Spleen (tissue), 11 donors: ENCODE measurements around the gene PDGFA. TPM values are rescaled to one million over a fixed set of nuclear protein-coding genes. Genes with fewer than 3 reads are reported as not detected.

Experiments
- DNase-seq: peaks from one replicate; pipeline ENCODE4 v3.0.0-alpha.2; 2020
- H3K27ac ChIP-seq, 8 donors: fragments of 200-600 bp; sonication (generic) in 7 of 8; 1 replicate in 4 of 8; 2 replicates in 4 of 8; pipeline versions ENCODE4 v1.5.0 to v1.8.0; 2016 to 2021; ENCODE audit warnings: inconsistent platforms in 4 of 8, mild to moderate bottlenecking in 4 of 8, moderate library complexity in 1 of 8
- H3K27me3 ChIP-seq, 7 donors: fragments of 200-600 bp; sonication (generic) in 6 of 7; replicated peaks in 1 of 7; 1 replicate in 4 of 7; 2 replicates in 3 of 7; pipeline versions ENCODE4 v1.5.0 to v1.8.0; 2016 to 2021; ENCODE audit warnings: inconsistent platforms in 3 of 7, mild to moderate bottlenecking in 1 of 7
- H3K36me3 ChIP-seq, 6 donors: fragments of 200-600 bp; sonication (generic) in 5 of 6; 1 replicate in 4 of 6; 2 replicates in 2 of 6; pipeline versions ENCODE4 v1.5.0 to v1.8.0; 2016 to 2021; ENCODE audit warnings: inconsistent platforms in 2 of 6
- H3K4me1 ChIP-seq, 6 donors: fragments of 200-600 bp; sonication (generic) in 5 of 6; 1 replicate in 3 of 6; 2 replicates in 3 of 6; pipeline versions ENCODE4 v1.5.0 to v1.8.0; 2016 to 2021; ENCODE audit warnings: inconsistent platforms in 3 of 6
- H3K4me3 ChIP-seq, 8 donors: fragments of 200-600 bp; sonication (generic) in 7 of 8; 1 replicate in 4 of 8; 2 replicates in 4 of 8; pipeline versions ENCODE4 v1.5.0 to v1.8.0; 2016 to 2021; ENCODE audit warnings: inconsistent platforms in 4 of 8, mild to moderate bottlenecking in 4 of 8, moderate library complexity in 2 of 8
- H3K9me3 ChIP-seq, 8 donors: fragments of 200-600 bp; sonication (generic) in 7 of 8; 1 replicate in 4 of 8; 2 replicates in 4 of 8; pipeline versions ENCODE4 v1.5.0 to v1.8.0; 2016 to 2021; ENCODE audit warnings: inconsistent platforms in 4 of 8
- POLR2A ChIP-seq, 3 donors: fragments of 450-650 bp; IDR thresholded peaks; one replicate each; pipeline ENCODE4 v1.5.1; 2017; ENCODE audit warnings: antibody characterized with exemption in 3 of 3, mild to moderate bottlenecking in 1 of 3
- POLR2AphosphoS5 ChIP-seq, 3 donors: sonication (generic); formaldehyde crosslinking; IDR thresholded peaks; one replicate each; pipeline ENCODE4 v1.5.1; 2017; ENCODE audit warnings: antibody characterized with exemption in 3 of 3
- WGBS, 5 donors: extraction: QIAGEN DNeasy Blood & Tissue Kit in 3 of 5; methylation state at CpG; one replicate each; pipeline versions ENCODE4 v1.1.5 to v1.1.7; 2013 to 2018; 5-methylcytosine and 5-hydroxymethylcytosine counted together
- intact Hi-C: fragments of 100-400 bp; cut with DNase I; formaldehyde crosslinking; loops from one replicate; pipeline ENCODE4 v1.15.0; 2023; ENCODE audit warnings: low total_unique reads
- polyA plus RNA-seq, 3 donors: library from polyadenylated mRNA; stranded (reverse); fragments of 200-250 nt; gene quantifications; one replicate each; pipeline ENCODE4 v1.2.1, GENCODE V29; 2013
- total RNA-seq, 7 donors: library from RNA; depleted of rRNA in 3 of 7; stranded (reverse); fragments of >200 nt in 3 of 7; fragmentation: NEBNext Ultra II Directional in 4 of 7; extraction: Animal tissue kit (Norgen Biotek cat#: 25700) in 4 of 7; gene quantifications; one replicate each; pipeline versions ENCODE4 v1.1.0 to v1.2.1, GENCODE V29; 2016 to 2021
- TF ChIP-seq, protein P1 (sequence below), 11 experiments: fragments of 200-600 bp in 7 of 11; fragments of 450-650 bp in 4 of 11; sonication (generic) in 4 of 11; IDR thresholded peaks in 8 of 11; conservative IDR thresholded peaks in 3 of 11; 1 replicate in 7 of 11; 2 replicates in 4 of 11; pipeline versions ENCODE4 v1.4.0 to v1.8.0; 2016 to 2021; ENCODE audit warnings: antibody characterized with exemption in 11 of 11, inconsistent platforms in 4 of 11, mild to moderate bottlenecking in 1 of 11
- donor health status: healthy with polysubstance abuse.
- donor health status: DM: no; HTN: no; CAD: no; lungs with moderate emphysema.
- donor health status: DM: no; HTN: no; CAD: no.
- donor health status: Bipolar disorder and iron deficiency.
- donor health status: healthy.
- donor health status: DM: no; HTN: no; CAD: no.
- donor health status: DM: yes; HTN: yes; CAD: no.

The PDGFA gene
- total and polyA plus RNA-seq, 10 donors = 6.1 to 49.5 (median 19.9) TPM

DNA sequence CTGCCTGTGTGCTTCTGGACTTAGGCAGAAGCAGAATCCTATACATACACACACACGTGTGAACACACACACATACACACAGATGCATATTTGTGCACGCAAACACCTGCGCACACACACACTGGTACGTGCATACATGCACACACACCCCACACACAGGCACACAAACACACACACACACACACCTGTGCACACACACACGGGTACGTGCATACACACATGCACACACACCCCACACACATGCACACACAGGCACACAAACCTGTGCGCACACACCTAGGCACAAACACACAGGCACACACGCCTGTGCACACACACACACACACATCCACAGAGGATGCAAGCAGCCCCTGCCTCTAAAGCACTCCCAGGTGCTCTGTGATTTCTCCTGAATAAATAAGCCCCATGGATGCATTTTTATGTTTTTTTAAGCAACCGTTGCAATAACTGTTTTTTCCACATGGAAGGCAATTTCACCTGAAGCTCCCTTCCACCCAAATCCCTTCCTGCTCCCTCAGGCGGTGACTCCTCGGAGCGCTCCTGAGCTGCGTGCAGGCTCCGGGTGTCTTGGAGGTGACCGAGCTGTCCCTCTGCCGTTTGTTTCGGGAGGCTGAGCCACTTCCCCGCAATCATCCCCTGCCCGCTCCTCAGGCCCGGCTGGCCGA lies 41.5 kb upstream of the PDGFA start:
- WGBS, 5 donors = 76 to 89% (median 83%) methylated on average over 20 to 21 of the region's 21 CpGs
- peaks cover 0 to 37% (median 14%) of the 10 kb centered on the region in 6 donors for H3K4me1 ChIP-seq
- DNase-seq = no peak
- intact Hi-C loops = no loop called here
- no peaks in the 10 kb centered on the region for H3K36me3 ChIP-seq
- H3K4me3 ChIP-seq = no peak overlapping the region
- peak overlapping the region in 5 of 8 donors; percentile 44 to 68 (median 58) for H3K27ac ChIP-seq
- TF ChIP-seq POLR2AphosphoS5 (IDR thresholded peaks at IDR 0.05) (no peak), POLR2A (IDR thresholded peaks at IDR 0.05) (no peak)
- TF ChIP-seq, protein P1, sequence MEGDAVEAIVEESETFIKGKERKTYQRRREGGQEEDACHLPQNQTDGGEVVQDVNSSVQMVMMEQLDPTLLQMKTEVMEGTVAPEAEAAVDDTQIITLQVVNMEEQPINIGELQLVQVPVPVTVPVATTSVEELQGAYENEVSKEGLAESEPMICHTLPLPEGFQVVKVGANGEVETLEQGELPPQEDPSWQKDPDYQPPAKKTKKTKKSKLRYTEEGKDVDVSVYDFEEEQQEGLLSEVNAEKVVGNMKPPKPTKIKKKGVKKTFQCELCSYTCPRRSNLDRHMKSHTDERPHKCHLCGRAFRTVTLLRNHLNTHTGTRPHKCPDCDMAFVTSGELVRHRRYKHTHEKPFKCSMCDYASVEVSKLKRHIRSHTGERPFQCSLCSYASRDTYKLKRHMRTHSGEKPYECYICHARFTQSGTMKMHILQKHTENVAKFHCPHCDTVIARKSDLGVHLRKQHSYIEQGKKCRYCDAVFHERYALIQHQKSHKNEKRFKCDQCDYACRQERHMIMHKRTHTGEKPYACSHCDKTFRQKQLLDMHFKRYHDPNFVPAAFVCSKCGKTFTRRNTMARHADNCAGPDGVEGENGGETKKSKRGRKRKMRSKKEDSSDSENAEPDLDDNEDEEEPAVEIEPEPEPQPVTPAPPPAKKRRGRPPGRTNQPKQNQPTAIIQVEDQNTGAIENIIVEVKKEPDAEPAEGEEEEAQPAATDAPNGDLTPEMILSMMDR (IDR thresholded peaks at IDR 0.05 in 8 of 11, conservative IDR thresholded peaks at IDR 0.05 in 3 of 11) = peak in 1 of 11 experiments; percentile 11
- no peaks in the 10 kb centered on the region for H3K27me3 ChIP-seq
- peaks cover 0 to 4% (median 0%) of the 10 kb centered on the region in 8 donors for H3K9me3 ChIP-seq

DNA sequence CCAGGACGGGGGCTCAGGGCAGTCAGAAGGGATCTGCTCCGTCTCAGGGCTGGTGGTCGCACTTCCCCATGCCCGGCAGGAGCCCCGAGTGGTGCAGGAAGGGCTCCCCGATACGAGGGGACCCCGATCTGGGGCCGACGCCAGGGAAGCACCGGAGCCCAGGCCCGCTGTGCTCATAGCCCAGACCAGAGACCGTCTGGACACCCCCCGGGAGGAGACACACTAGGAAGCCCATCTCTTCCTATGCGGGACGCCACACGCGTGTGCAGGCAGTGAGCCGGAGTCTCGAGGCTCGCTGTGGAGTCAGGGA lies 39.7 kb upstream of the PDGFA start:
- TF ChIP-seq POLR2AphosphoS5 (IDR thresholded peaks at IDR 0.05) (no peak), POLR2A (IDR thresholded peaks at IDR 0.05) (no peak)
- TF ChIP-seq, protein P1 (IDR thresholded peaks at IDR 0.05 in 8 of 11, conservative IDR thresholded peaks at IDR 0.05 in 3 of 11) = no peak
- Histone ChIP-seq H3K27me3 (no peaks in the 10 kb centered on the region), H3K27ac (peak overlapping the region in 4 of 8 donors; percentile 59 to 70 (median 66)), H3K36me3 (peaks cover 0 to 4% (median 0%) of the 10 kb centered on the region in 6 donors), H3K4me3 (no peak overlapping the region), H3K9me3 (peaks cover 0 to 4% (median 0%) of the 10 kb centered on the region in 8 donors), H3K4me1 (peaks cover 0 to 37% (median 14%) of the 10 kb centered on the region in 6 donors)
- intact Hi-C loops = no loop called here
- WGBS, 5 donors = 89 to 96% (median 93%) methylated on average over 10 to 21 of the region's 21 CpGs
- DNase-seq = no peak

DNA sequence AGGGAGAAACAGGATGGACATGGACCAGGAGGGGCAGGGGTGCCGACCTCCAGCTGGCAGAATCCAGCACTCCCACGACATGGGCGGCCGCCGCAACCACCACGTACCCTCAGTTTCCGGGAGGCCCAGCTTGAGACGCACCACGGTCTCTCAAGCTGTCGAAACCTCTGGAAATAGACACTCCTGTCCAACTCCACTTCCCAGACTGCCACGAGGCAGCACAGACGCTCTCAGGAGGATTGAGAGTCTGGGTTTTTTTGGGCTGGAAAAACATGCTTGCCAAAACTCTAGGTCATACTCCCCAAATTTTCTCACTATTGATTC lies 37.9 kb upstream of the PDGFA start:
- DNase-seq = no peak
- Histone ChIP-seq H3K36me3 (peaks cover 0 to 11% (median 0%) of the 10 kb centered on the region in 6 donors), H3K27ac (no peak overlapping the region), H3K9me3 (peaks cover 0 to 4% (median 0%) of the 10 kb centered on the region in 8 donors), H3K4me1 (peaks cover 0 to 42% (median 16%) of the 10 kb centered on the region in 6 donors), H3K4me3 (no peak overlapping the region), H3K27me3 (no peaks in the 10 kb centered on the region)
- intact Hi-C loops = no loop called here
- no peak for TF ChIP-seq POLR2A (IDR thresholded peaks at IDR 0.05)
- no peak for TF ChIP-seq POLR2AphosphoS5 (IDR thresholded peaks at IDR 0.05)
- TF ChIP-seq, protein P1 (IDR thresholded peaks at IDR 0.05 in 8 of 11, conservative IDR thresholded peaks at IDR 0.05 in 3 of 11) = no peak
- WGBS, 5 donors = 89 to 97% (median 93%) methylated on average over 8 to 12 of the region's 12 CpGs

DNA sequence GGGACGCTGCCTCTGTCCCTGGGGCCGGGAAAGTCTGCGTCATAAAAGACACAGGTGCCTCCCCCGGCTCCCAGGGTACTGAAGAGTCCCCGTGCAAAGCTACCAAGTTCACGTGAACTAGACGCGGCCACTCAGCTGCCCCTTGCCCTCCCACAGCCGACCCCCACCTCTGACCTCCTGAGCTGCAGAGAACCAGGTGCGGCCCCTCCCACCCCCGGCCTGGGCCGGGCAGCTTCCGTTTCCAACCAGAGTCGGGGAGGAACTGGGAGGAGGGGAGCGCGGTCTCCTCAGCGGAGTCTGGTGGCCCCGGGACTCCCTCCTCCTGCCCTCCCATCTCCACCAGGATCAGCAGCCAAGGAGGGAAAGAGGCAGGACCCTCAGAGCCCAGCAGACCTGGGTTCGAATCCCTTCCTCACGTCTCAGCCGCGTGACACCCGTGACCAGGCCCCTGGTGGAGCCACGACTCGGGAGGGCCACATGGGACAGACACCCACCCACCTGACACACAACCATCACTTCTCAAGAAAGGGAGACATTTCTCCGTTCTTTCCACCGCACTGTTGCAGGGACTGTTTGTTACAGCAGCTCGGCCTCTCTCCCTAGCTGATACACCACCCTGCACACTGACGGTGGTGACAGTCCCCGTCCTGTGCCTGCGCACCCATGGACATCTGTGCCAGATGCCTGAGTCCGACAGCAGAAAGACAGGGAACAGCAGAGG lies 37.4 kb upstream of the PDGFA start:
- WGBS, 5 donors = 85 to 91% (median 89%) methylated on average over 17 to 32 of the region's 32 CpGs
- Histone ChIP-seq H3K27ac (no peak overlapping the region), H3K9me3 (peaks cover 0 to 4% (median 0%) of the 10 kb centered on the region in 8 donors), H3K4me3 (no peak overlapping the region), H3K36me3 (peaks cover 0 to 11% (median 0%) of the 10 kb centered on the region in 6 donors), H3K4me1 (peaks cover 0 to 39% (median 15%) of the 10 kb centered on the region in 6 donors), H3K27me3 (no peaks in the 10 kb centered on the region)
- no peak for TF ChIP-seq POLR2AphosphoS5 (IDR thresholded peaks at IDR 0.05)
- no peak for DNase-seq
- intact Hi-C loops = no loop called here
